GM20000 (cell line): ENCODE measurements around the gene PSMG1.

Experiments used
- DNase-seq: peaks from one replicate; pipeline ENCODE4 v3.0.0; 2012; ENCODE audit warnings: low spot score
- TF ChIP-seq, protein P1 (sequence below): IDR thresholded peaks from 2 replicates; pipeline ENCODE4 v1.5.1; 2012; ENCODE audit warnings: mild to moderate bottlenecking, control low read depth; ENCODE audit errors: extremely low read depth, missing control alignments

The PSMG1 gene

DNA sequence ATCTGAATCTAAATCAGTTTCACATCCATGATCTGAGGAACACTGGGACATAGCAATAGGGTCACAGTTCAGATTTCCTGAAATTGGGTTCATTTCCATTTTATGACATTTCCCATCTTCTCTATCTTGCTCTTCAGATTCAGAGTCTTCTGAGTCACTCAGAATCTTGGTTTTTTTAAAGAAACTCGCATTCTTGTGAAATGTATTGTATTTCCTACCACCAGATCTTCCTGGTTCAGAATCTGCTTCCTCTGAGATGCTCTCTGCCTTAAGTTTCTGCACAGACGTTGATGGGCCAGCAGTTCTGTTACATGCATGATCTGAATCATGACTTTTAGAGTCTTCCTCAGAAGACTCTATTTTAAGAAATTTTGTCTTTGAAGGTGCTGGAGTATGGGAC is 15.5 kb upstream of the PSMG1 start:
- no peak for DNase-seq
- TF ChIP-seq, protein P1, sequence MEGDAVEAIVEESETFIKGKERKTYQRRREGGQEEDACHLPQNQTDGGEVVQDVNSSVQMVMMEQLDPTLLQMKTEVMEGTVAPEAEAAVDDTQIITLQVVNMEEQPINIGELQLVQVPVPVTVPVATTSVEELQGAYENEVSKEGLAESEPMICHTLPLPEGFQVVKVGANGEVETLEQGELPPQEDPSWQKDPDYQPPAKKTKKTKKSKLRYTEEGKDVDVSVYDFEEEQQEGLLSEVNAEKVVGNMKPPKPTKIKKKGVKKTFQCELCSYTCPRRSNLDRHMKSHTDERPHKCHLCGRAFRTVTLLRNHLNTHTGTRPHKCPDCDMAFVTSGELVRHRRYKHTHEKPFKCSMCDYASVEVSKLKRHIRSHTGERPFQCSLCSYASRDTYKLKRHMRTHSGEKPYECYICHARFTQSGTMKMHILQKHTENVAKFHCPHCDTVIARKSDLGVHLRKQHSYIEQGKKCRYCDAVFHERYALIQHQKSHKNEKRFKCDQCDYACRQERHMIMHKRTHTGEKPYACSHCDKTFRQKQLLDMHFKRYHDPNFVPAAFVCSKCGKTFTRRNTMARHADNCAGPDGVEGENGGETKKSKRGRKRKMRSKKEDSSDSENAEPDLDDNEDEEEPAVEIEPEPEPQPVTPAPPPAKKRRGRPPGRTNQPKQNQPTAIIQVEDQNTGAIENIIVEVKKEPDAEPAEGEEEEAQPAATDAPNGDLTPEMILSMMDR, result no peak

DNA sequence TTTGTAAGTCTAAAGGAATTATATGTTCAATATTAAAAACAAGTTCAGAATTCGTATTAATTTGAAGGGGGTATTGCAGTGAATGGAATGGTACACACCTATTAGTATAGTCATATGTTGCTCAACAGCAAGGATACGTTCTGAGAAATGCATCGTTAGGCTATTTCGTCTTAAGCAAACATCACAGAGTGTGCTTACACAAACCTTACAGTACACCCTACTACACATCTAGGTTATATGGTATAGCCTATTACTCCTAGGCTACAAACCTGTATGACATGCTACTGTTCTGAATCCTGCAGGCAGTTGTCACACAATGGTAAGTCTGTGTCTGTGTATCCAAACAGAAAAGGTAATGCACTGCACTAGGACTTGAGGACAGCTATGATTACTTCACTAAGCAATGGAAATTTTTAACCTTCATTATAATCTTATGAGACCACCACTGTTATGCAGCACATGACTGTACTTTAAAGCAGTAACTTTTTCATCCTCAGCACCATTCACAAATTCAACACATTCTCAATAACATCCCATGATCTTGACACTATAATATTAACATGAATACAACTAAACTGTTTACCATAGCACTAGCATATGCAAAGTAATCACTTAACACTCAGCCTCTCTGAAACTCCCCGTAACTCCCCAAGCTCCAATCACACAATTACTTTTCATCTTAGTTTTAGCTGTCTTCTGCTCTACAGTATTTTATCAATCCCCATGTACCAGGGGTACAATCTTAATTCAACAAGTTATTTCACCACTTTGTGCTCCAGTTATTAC is 14.4 kb upstream of the PSMG1 start:
- TF ChIP-seq, protein P1, result no peak

GRCh38 chr21:39196838-39197237 is 13.6 kb upstream of the PSMG1 start:
- DNase-seq, result no peak

More for the DNA sequence above, 14.4 kb upstream of the PSMG1 start:
- no peak for DNase-seq

GRCh38 chr21:39196310-39196709 is 13.1 kb upstream of the PSMG1 start:
- TF ChIP-seq, protein P1, result no peak
- DNase-seq, result no peak

More at GRCh38 chr21:39196838-39197237, 13.6 kb upstream of the PSMG1 start:
- TF ChIP-seq, protein P1, result no peak

GRCh38 chr21:39193380-39193779 is 10.1 kb upstream of the PSMG1 start:
- no peak for DNase-seq
- TF ChIP-seq, protein P1, result no peak

DNA sequence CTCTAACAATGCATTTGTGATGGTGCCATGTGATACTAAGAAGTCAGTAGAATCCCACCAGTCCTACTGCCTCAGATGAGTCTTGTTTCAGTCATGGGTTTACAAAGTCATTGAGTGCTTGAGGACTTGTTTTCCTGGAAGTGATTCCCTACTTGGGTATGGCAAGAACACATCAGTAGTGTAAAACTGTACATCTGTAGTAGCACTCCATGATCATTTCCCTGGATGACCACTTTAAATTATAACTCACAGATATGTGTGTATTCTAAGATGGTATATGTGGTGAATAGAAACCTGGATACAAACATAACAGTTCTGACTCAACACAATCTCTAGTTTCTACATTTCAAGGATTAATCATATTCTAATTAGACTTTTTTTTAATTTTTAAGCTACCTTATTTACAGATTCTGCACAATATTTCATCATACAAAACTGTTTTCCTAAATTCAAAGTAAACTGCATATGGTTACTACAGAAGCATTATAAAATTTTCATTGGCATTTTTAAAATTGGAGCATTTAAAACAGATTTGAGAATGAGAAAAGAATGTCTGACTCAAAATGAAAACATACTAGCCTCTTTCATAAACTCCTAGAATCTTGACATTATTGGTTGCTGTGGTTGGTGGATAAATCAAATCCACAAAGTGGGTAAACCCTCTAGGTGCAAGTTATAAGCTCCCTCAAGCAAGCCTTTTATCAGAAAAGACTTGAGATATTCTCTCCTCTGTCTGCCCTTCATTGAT is 6.8 kb upstream of the PSMG1 start:
- DNase-seq, result no peak
- TF ChIP-seq, protein P1, result no peak

- DNase-seq, result no peak
- TF ChIP-seq, protein P1, result no peak
Observed at GRCh38 chr21:39188521-39189139, 5.4 kb upstream of the PSMG1 start.
